Psoas muscle (tissue), 8 donors: Measurements from ENCODE around the gene HSH2D. TPM values are rescaled to one million over a fixed set of nuclear protein-coding genes. Genes with fewer than 3 reads are reported as not detected.
"Not testable (repeated sequence)": the region's sequence is repeated elsewhere in the genome, so short reads cannot be mapped to it uniquely, and the experiment has no call there.

Source experiments
- ATAC-seq, 4 donors: fragments of 200-7000 bp; cut with Tn5 transposase; one replicate each; pipeline ENCODE4 v1.9.1; 2020; ENCODE audit warnings: moderate library complexity in 3 of 4, mild to moderate bottlenecking in 2 of 4
- DNase-seq, 2 donors: peaks; one replicate each; pipeline ENCODE4 v3.0.0-alpha.2; 2020
- H3K27ac ChIP-seq: fragments of 200-600 bp; one replicate; pipeline ENCODE4 v1.8.0; 2022
- H3K27me3 ChIP-seq, 3 donors: fragments of 200-600 bp in 1 of 3; one replicate each; pipeline versions ENCODE4 v1.6.1 to v1.8.0; 2013 to 2022; ENCODE audit warnings: low read length in 2 of 3, mild to moderate bottlenecking in 2 of 3, moderate library complexity in 1 of 3; ENCODE audit not compliant: insufficient read depth in 3 of 3
- H3K36me3 ChIP-seq, 2 donors: fragments of 200-600 bp in 1 of 2; one replicate each; pipeline versions ENCODE4 v1.6.1 to v1.8.0; 2013 to 2022; ENCODE audit warnings: low read depth in 1 of 2, mild to moderate bottlenecking in 1 of 2, moderate library complexity in 1 of 2; ENCODE audit not compliant: insufficient read depth in 1 of 2
- H3K4me1 ChIP-seq: fragments of 200-600 bp; one replicate; pipeline ENCODE4 v1.8.0; 2022
- H3K4me3 ChIP-seq: fragments of 200-600 bp; one replicate; pipeline ENCODE4 v1.8.0; 2022; ENCODE audit warnings: mild to moderate bottlenecking
- H3K9me3 ChIP-seq: fragments of 200-600 bp; one replicate; pipeline ENCODE4 v1.8.0; 2022
- WGBS, 3 donors: extraction: QIAGEN DNeasy Blood & Tissue Kit; methylation state at CpG; one replicate each; pipeline versions ENCODE4 v1.1.6 to v1.1.7; 2013; 5-methylcytosine and 5-hydroxymethylcytosine counted together
- intact Hi-C, 2 donors: fragments of 100-400 bp; cut with DNase I; formaldehyde crosslinking; loops; one replicate each; pipeline versions ENCODE4 v1.11.0 to v1.14.2; 2022
- polyA plus RNA-seq, 3 donors: library from polyadenylated mRNA; stranded (reverse); fragments of 200-250 nt; gene quantifications; one replicate each; pipeline ENCODE4 v1.2.3, GENCODE V29; 2013
- total RNA-seq, 4 donors: library from RNA; stranded (reverse); fragmentation: NEBNext Ultra II Directional in 2 of 4; extraction: Animal tissue kit (Norgen Biotek cat#: 25700) in 2 of 4; gene quantifications; one replicate each; pipeline versions ENCODE4 v1.2.1 to v1.2.4, GENCODE V29; 2021 to 2023
- TF ChIP-seq, protein P1 (sequence below): fragments of 200-600 bp; IDR thresholded peaks from one replicate; pipeline ENCODE4 v1.8.0; 2022; ENCODE audit warnings: antibody characterized with exemption
- donor health status: healthy with polysubstance abuse.
- donor health status: DM: no; HTN: no; CAD: no; lungs with moderate emphysema.
- donor health status: Bipolar disorder and iron deficiency.
- donor health status: healthy.
- donor health status: DM: yes; HTN: yes; CAD: no.
- donor health status: DM: no; HTN: no; CAD: no.
- donor health status: DM: no; HTN: no; CAD: no.
- donor health status: DM: yes; HTN: yes; CAD: no.

The HSH2D gene
- total and polyA plus RNA-seq, 7 donors: 0.10 to 0.30 (median 0.12) TPM; not detected in 2

DNA sequence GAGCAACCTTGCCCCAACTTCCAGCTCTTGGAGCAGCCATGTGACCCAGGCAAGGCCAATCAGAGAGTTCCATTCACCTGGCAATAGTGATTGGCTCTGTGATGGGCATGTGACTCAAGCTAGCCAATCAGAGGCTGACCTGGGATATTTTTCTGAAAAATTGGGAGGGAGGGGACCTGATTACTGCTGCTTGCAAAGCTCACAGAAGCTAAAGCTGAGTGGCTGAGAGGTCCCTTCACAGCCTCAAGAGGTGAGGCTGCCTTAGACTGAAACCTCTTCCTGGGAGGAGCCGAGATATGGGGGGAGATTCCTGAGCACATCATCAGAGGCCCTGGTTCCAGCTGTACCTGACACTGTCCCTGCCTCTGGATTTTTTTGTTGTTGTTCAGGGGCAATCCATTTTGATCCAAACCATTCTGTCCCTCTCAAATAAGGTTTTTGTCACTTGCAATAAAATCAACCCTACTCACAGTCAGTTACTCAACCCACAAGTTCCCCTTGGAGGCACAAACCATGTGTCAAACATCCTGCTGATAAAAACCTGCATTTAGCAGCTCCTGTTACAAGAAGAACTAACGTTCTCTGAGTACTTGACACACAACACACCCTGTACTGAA lies 25.1 kb downstream of the HSH2D start:
- ATAC-seq (no peak), DNase-seq (no peak)
- peaks cover 0 to 3% (median 0%) of the 10 kb centered on the region in 3 donors for H3K27me3 ChIP-seq
- TF ChIP-seq, protein P1, sequence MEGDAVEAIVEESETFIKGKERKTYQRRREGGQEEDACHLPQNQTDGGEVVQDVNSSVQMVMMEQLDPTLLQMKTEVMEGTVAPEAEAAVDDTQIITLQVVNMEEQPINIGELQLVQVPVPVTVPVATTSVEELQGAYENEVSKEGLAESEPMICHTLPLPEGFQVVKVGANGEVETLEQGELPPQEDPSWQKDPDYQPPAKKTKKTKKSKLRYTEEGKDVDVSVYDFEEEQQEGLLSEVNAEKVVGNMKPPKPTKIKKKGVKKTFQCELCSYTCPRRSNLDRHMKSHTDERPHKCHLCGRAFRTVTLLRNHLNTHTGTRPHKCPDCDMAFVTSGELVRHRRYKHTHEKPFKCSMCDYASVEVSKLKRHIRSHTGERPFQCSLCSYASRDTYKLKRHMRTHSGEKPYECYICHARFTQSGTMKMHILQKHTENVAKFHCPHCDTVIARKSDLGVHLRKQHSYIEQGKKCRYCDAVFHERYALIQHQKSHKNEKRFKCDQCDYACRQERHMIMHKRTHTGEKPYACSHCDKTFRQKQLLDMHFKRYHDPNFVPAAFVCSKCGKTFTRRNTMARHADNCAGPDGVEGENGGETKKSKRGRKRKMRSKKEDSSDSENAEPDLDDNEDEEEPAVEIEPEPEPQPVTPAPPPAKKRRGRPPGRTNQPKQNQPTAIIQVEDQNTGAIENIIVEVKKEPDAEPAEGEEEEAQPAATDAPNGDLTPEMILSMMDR: no peak
- H3K36me3 ChIP-seq: no peaks in the 10 kb centered on the region
- 52 to 56% (median 53%) methylated on average over 2 of the region's 2 CpGs for WGBS, 3 donors
- H3K27ac ChIP-seq: no peak overlapping the region
- no peak overlapping the region for H3K4me3 ChIP-seq
- H3K4me1 ChIP-seq: no peaks in the 10 kb centered on the region
- intact Hi-C loops: no loop called here
- no peaks in the 10 kb centered on the region for H3K9me3 ChIP-seq

DNA sequence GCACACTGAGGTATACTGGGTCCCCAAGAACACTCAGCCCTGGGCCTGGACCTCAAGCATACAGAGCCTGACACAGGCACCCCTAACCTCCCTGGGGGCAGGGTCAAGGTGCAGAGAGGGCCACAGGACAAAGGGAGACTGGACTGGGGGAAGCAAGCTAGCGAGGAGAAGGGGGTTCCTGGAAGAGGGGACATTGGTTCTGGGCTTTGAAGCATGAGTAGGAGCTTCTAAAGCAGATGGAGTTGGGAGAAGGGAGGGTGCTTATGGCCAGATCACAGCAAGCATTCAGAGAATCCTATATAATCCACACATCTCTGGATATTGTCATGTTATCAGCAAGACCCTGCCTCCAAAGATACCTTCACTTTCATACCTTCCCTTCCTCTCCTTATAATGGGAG lies 26.6 kb downstream of the HSH2D start:
- WGBS, 3 donors: 74 to 87% (median 81%) methylated on average over 1 of the region's 1 CpG
- DNase-seq (no peak), ATAC-seq (no peak)
- Histone ChIP-seq H3K4me1 (no peaks in the 10 kb centered on the region), H3K9me3 (no peaks in the 10 kb centered on the region), H3K4me3 (no peak overlapping the region), H3K36me3 (no peaks in the 10 kb centered on the region), H3K27ac (no peak overlapping the region), H3K27me3 (peaks cover 0 to 3% (median 0%) of the 10 kb centered on the region in 3 donors)
- intact Hi-C loops: no loop called here
- TF ChIP-seq, protein P1: no peak

DNA sequence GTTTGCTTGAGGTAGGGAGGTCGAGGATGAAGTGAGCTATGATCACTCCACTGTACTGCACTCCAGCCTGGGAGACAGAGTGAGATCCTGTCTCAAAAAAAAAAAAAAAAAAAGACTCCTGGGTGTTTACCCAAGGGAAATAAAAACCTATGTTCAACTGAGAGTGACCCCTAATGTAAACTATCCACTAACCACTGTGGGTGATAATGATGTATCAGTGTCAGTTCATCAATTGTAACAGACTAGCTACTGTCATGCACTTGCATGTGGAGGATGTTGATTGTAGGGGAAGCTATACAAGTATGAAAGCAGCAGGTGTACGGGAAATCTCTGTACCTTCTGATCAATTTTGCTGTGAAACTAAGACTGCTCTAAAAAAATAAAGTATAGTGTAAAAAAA lies 32.5 kb downstream of the HSH2D start:
- no peaks in the 10 kb centered on the region for H3K36me3 ChIP-seq
- no peaks in the 10 kb centered on the region for H3K9me3 ChIP-seq
- ATAC-seq: no peak
- no peak overlapping the region for H3K4me3 ChIP-seq
- WGBS, 3 donors: 42 to 53% (median 49%) methylated on average over 2 of the region's 2 CpGs
- DNase-seq: no peak
- no peak overlapping the region for H3K27ac ChIP-seq
- H3K4me1 ChIP-seq: no peaks in the 10 kb centered on the region
- H3K27me3 ChIP-seq: peaks cover 0 to 10% (median 0%) of the 10 kb centered on the region in 3 donors
- intact Hi-C loops: no loop called here
- TF ChIP-seq, protein P1: no peak

DNA sequence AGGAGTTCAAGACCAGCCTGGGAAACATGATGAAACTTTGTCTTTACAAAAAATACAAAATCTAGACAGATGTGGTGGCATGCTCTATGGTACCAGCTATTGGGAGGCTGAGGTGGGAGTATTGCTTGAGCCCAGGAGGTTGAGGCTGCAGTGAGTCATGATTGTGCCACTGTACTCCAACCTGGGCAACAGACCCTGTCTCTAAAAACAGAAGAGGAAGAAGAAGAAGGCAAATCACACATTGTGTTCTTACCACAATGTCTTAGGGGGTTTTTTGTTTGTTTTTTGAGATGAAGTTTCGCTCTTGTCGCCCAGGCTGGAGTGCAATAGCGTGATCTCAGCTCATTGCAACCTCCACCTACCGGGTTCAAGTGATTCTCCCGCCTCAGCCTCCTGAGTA lies 35.4 kb downstream of the HSH2D start:
- H3K9me3 ChIP-seq, ATAC-seq, H3K4me1 ChIP-seq, intact Hi-C loops, H3K36me3 ChIP-seq, DNase-seq, H3K27ac ChIP-seq, H3K4me3 ChIP-seq: not testable (repeated sequence)
- 82 to 89% (median 86%) methylated on average over 5 of the region's 5 CpGs for WGBS, 3 donors
- H3K27me3 ChIP-seq: peaks cover 0 to 19% (median 0%) of the 10 kb centered on the region in 3 donors

DNA sequence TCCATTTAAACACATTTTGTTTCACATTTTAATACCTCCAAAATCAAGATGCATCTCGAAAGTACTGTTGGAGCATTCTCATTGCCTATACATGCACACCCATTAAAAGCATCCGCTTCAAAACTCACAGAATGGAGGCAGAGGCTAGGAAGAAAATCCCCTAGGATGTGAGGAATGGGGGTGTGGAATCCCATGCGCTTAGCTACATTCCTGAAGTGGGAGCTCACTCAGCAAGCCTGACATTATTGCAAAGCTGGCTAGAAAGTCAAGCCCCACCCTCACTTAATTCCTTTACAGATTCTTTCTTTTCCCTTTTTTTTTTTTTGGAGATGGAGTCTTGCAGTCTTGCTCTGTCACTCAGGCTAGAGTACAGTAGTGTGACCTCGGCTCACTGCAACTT lies 37.1 kb downstream of the HSH2D start:
- Histone ChIP-seq H3K27ac (no peak overlapping the region), H3K4me3 (no peak overlapping the region), H3K4me1 (no peaks in the 10 kb centered on the region), H3K9me3 (no peaks in the 10 kb centered on the region), H3K36me3 (no peaks in the 10 kb centered on the region), H3K27me3 (peaks cover 0 to 19% (median 0%) of the 10 kb centered on the region in 3 donors)
- intact Hi-C loops: loop anchor here (5.0 kb wide), 4 partner anchors 68 to 598 kb away; partner anchors contain the start of gene RAB8A (in 1 of the 2)
- ATAC-seq (no peak), DNase-seq (no peak)
- TF ChIP-seq, protein P1: no peak
- 14 to 17% (median 16%) methylated on average over 4 of the region's 4 CpGs for WGBS, 3 donors
